GM19043 (cell line): ENCODE results near the gene BEGAIN.

Experiments
- ATAC-seq: cut with Tn5 transposase; IDR thresholded peaks from one replicate; pipeline ENCODE4 v1.9.1; 2021; ENCODE audit warnings: low read depth; ENCODE audit not compliant: unreplicated experiment

BEGAIN gene, protein sequence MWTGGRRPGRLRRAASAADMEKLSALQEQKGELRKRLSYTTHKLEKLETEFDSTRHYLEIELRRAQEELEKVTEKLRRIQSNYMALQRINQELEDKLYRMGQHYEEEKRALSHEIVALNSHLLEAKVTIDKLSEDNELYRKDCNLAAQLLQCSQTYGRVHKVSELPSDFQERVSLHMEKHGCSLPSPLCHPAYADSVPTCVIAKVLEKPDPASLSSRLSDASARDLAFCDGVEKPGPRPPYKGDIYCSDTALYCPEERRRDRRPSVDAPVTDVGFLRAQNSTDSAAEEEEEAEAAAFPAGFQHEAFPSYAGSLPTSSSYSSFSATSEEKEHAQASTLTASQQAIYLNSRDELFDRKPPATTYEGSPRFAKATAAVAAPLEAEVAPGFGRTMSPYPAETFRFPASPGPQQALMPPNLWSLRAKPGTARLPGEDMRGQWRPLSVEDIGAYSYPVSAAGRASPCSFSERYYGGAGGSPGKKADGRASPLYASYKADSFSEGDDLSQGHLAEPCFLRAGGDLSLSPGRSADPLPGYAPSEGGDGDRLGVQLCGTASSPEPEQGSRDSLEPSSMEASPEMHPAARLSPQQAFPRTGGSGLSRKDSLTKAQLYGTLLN

DNA sequence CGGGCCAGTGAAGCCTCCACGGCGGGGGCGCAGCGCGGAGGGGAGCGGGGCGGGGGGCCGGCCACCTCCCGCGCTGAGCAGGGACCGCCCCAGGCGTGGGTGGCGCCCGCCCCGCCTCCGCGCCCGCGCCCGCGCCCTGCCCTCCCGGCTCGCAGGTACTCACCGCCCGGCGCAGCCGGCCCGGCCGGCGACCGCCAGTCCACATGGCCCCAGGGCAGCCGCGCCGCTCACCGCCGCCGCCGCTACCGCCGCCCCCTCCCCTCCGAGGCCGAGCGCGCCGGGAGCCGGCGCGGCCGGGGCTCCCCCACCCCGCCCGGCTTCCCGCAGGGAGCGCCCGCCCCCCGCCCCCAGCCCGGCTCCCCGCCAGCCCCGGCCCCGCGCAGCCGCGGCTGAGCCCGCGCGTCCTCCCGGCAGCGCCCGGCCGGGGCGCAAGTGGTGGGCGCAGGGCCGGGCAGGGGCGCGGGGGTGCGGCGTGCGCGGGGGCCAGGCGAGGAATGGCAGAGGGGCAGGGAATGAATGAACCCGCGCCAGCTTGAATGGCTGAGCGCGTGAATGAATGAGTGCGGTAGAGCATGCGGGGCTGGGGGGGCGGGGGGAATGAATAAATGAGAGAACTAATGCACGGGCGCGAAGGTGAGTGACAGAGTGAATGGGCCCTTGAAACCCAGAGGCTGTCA is at the start of gene BEGAIN:
TSS of gene BEGAIN (minus strand) at position 332 of the 677 bp plus-strand sequence. CDS start at position 205, 127 bp downstream.
- no peak for ATAC-seq

DNA sequence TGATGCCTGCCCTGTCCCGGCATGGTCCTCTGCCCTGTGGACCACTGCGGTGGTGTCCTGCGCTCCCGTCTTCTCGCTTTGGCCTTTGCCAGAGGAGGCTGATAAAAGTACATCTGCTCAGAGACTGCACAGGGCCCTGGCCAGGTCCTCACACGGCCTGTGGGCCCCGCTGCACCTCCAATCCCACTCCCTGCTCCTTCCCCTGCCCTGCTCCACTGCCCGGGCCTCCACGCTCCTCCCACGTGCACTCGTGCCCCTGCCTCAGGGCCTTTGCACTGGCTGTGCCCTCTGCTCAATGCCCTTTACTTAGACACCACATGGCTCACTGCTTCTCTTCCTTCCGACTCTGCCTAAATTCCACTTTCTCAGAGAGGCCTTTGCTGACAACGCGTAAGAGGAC is 49.3 kb upstream of the BEGAIN start:
- no peak for ATAC-seq

DNA sequence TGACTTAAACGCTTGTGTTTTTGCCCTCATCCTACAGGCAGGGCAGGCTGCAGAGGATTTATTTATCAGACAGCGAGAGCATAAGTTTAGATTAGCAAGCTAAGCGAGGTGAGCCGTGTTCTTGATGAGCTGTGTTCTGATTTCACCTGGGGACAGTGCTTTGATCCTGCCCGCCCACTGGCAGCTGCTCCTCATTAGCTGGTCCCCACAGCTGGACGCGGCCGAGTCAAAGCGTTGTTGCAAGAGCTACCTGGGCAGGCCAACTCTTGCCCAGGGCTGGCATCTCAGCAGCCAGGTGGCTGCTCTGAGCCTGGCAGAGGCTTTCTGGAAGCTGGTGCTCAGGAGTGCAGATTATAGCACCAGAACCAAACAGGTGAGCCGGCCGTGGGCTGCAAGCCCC is 46.8 kb upstream of the BEGAIN start:
- no peak for ATAC-seq

DNA sequence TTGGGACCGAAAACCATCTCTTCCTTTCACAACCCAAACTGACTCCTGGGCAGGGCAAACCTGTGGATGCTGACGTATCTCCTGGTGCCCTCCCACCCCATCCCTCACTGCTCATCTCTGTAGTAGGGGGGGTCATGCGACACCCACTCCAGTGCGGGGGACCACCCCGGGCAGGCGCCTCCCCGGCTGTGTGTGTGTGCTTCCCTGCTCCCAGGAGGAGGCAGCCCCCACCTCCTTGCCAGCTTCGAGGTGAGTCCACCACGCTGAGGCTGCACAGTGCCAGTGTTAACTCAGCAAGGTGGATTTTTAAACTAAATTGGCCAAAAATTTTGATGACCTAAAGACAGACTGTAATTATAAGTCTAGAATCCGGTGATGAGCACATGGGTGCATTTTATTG is 46.2 kb upstream of the BEGAIN start:
- ATAC-seq, result no peak

DNA sequence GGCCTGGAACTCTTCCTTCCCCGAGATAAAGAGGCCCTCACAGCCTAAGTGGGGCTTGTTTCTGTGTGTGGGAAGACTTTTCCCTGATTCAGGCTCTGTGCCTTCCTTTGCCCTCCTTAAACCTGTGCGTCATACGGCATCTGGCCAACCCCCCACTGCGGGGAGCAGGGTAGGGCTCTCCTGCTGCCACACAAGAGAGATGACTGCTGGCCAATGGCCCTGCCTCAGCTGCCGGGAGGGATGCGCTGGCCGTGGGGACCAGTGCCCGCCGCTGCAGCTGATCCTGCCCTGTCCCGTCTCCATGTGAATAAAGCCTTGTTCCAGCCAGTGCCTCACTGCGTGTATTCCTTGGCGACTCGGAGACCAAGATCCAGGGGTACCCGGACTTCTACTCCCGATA is 42.5 kb upstream of the BEGAIN start:
- ATAC-seq, result no peak

DNA sequence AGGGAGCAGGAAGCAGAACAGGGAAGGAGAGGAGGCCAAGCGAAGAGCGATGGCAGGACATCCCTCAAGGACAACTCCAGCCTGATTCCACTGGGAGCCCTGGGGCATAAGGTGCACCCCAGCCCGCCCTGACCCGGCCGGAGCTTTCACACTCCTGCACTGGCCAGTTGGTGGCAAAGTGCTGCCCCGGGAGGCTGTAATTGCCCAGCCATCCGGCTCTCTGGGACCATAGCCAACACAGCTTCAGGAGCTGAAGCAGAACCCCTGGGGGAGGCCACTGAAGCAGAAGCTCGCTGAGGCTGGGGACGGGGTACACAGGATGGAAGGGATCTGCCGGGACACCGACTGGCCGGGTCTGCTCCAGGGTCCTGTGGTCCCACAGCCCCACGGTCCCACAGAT is 41.9 kb upstream of the BEGAIN start:
- ATAC-seq, result no peak

DNA sequence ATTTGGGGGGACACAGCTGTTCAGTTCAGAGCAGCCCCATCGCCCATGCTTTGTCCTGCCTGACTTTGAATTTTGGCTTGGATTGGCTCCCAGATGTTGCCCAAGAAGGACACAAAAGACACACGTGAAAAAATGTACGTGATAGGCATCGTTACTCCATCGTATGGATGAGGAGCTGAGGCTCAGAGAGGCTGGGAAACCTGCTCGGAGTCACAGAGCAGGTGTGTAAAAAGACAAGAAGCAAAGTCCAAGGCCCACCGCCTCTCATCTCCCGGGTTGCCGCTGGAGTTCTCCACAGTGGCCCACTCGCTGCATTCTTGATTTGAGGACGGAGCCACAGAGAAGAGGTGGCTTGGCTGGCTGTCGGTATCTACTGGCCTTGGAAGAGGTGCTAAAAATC is 41.0 kb upstream of the BEGAIN start:
- no peak for ATAC-seq

DNA sequence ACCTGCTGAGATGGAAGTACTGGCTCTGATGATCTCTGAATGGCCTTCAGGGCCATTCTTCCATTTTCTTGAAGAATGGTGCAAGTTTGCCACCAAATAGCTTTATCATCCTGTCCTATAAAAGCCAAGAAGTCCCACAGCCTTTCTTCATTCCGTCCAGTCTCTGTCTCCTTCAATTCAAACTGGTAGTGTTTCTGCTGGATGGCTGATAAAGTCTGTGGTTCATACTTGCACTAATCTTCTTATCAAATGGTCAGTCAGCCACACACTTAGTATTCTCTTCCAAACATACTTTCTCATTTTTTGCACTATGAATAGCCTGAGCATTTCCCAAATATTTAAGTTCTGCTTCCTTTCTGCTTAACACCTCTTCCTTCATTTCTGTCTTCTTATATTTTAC is 39.4 kb upstream of the BEGAIN start:
- no peak for ATAC-seq

DNA sequence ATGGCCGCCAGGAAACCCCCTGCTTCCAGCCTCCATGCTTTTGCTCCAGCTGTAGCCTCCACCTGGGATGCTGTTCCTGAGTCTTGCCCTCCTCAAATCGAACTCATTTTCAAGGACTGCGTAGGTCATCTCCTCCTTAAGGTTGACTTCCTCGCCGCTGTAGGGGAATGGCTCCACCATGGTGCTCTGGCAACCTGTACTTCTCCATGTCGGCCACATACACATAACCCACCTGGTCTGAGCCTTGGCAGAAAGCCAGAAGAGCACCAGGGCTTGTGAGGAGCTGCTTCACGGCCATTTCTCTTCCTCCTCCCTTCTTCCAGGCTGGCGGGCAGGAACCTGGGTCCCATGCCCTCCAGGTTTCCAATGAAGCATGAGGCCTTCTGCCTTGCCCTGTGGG is 36.7 kb upstream of the BEGAIN start:
- no peak for ATAC-seq

DNA sequence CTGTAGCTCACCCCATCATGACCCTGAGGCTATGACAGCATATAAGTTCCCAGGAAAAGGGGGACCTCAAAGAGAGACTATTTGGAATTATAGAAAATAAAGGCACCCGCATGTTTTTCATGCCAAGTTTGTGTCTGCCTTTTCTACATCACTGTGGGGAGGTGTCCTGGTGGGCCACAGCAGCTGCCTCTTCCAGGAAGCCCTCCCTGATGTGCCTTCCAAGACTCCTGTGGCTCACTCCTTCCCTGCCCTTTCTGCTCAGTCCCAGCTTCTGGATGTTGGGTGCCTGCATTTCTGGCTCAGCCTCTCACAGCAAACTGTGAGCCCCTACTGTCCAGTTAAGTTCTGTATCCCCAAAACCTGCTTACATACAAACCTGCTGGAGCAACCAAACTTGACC is 36.3 kb upstream of the BEGAIN start:
- no peak for ATAC-seq

DNA sequence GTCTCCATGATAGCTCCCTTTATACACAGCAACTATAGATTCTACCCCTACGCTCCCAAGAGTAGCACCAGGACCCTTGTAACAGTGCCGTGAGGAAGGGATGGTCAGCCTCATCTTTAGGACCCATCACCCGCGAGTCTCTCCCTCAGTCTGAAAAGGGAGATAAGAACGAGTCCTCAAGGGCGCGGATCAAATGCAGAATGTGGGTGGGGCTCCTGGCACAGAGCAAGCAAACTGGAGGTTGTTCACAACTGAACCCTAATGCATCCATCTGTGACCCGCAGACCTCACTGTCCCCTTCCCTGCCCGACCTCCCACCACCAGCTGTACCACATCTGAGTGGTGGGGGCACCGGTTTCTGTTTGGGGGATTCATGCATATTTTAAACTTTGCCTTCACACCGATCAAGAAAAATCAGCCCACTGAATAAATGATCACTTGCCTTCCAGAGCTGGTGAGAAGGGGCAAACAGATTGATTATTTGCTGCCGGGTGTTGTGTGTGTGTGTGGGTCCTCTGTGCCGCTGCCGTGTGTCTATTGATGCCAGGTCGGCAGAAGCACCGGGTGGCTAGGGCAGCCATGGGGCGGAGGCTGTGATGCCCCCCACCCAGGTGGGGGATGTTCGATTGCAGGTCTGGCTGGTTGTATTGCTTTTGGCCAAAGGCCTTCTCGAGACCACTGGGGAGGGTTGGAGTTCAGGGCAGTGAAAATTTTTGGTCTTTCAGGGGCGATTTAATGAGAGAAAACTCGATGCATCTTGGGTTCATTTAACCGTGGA is 35.7 kb upstream of the BEGAIN start:
- ATAC-seq, result no peak

DNA sequence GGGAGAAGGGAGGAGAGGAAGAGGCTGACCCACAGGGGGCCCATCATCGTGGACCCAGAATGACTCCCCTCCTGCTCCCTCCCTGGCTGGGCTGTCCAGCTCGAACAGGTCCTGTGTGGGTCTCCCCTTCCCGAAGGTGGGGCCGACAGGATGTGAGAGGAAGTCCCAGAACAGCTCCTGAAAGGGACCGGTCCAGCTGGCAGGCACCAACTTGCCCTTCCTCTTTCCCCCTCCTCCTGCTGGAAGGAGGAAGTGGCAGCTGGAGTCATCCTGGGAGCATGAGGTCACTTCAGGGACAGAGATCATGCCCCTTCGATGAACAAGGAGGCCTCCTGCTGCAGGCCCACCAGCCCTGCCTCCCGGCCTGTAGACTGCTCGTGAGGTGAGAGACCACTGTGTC is 35.0 kb upstream of the BEGAIN start:
- ATAC-seq, result no peak

DNA sequence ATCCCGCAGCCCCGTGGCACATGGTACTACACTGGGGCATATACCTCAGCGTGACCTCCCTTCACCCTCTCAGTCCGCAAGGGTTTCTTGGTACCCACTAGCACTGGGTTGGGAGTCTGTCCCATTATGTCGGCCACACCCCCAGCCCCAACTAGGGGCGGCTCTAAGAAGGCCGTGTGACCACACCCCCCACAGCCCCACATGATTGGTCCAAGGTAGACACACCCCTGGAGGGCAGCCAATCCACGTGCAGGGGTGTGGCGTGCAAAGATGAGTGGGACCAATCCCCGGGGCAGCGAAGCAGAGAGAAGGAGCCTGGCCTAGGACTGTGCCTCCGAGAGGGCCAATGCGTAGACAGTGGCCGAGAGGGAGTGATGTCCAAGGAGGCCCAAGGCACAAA is 34.6 kb upstream of the BEGAIN start:
- no peak for ATAC-seq

DNA sequence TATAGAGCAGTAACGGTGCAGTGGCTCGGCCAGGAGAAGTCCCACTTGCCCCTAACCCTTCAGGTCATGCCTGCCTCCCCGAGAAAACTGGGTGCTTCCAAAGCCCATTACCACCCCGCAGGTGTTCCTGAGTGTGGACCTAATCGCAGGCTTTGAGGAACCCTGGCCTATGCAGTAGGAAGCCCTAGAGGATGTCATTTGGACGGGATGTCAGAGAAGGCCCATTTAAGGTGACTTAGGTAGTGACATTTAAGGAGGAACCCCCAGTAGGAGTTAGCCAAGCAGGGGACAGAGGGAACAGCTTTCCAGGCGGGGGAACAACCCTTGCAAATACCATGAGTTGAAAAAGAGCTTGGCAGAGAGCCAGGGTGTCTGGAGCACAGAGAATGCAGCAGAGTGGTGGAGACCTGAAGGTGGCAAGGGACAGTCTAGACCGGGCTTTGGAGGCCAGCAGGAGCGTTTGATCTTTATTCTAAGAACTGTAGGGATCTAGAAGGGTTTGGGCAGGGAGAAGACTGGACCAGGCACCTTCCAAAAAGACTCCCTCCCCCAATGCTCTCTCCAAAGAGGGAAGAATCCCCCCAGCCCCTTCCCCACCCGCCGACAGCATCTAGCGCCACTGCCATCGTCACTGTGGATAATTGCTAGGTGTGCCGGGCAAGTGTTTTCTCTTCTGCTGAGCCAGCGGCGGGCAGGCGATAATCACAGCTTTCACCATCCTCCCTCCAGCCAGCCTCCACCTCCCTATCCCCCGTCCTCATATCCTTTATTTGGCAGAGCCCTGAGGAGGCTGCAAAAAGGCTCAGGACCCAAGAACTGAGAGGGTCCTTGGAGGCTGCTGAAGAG is 33.3 kb upstream of the BEGAIN start:
- no peak for ATAC-seq

DNA sequence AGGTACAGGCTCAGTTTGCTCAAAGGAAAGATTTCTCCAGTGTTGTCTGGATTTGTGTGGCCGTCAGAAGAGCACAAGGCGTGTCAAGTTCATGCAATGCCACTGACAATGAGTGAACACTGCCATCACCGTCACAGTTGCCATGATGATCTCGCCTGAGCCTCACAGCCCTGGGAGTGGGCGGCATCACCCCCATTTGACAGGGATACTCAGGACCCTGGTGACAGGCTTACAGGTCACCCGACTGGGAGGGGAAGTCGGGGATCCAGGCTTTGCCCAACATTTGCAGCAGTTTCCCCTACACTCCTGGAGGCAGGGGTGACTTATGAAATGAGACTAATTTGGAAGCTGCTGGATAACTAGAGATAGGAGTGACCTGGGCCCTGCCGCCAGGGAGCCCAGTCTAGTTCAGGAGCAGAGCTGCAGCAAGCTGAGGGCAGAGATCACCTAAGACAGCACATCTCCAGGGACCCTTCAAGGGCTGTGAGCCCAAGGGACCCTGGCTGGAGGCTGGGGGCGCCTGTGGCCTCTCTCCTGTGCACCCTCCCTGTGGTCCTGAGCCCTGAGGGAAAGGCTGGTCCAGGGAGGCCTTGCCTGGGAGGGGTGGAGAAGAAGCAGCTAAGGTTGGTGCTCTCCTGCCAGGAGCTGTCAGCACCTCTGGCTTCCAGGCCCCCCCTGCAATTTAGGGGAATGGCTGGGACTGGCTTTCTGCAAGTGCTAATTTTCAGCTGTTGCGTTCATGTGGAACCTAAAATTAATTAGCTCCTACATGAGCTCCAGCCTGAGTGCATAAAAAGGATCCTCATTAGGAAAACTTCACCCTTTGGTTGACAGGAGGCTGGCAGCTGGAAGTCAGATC is 32.4 kb upstream of the BEGAIN start:
- ATAC-seq, result no peak

DNA sequence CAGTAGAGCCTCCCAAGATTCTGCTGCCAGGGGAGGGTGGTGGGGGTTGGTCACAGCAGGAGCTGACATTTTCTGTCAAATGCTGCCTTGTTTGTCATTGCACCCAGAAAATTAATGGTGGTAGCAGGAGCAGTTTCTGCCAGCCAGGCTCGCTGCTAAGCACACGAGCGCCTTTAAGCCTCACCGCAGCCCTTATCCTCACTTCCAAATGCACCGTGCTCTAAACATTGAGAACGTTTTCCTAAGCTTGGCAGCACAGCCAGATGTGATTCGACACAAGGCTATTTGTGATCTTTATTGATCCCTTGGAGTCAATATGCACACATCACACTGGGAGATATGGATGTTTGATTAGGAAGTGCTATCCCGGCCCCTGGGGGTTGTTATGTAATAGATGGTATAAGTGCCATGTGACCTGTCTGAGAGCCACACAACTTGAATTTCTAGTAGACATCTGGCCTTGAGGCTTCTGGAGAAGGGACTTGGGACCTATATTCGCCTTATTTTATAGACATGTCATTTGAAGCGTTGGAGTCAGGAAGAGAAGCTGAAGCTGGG is 31.6 kb upstream of the BEGAIN start:
- no peak for ATAC-seq

DNA sequence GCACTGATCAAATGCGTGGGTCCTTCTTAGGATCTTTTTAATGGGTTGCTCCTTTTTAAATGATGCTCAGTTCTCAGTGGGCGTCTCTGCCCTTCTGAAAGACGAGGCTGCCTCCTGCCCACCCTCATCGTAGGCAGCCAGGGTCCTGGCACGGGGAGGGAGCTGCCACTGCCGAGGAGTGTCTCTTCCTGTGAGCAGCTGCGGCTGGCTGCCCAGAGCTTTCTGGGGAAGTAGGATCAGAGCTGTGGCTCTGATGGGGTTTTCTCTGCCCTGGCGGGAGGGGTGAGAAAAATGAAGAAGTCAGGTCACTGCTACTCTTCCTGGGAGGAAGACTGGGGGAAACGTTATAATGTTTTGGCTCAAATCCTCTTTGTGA is 31.1 kb upstream of the BEGAIN start:
- ATAC-seq, result no peak

DNA sequence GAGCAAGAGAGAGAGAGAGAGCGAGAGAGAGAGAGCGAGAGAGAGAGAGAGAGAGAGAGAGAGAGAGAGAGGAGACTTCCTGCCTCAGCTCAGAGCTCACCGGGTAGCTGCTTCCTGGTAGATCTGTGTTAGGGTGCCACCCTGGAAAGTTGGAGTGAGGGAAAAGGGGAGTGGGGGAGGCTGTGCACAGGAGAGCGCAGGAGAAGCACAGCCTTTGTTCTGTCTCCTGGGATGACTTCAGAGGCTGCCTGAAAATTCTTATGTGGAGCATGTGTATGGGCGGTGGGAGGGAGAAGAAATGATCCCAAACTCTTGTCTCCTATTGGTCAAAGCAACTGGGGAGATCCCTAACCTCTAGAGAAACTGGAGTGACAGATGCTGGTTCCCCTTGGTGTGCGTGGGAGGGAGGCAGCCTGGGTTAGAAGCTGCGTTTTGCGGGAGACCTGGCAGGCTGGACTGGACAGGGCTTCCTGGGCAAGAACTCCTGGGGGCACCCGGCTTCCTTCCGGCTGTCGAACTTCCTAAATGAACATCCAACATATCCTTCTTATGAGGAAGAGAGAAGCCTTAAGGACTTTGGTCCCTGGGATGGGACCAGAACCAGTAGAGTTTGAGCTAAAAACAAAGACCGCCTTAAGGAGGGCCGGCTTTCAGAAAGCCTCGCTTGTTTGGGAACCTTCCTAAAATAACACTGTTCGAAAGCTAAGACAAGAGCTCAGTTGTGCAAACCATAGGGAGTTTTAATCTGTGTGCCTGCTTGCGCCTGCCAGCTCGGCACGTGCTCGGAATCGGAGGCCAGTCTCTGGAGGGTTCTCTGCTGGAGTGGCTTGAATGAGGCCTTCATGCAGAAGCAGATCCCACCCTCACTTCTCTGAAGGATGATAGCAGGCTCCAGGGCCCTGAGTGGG is 30.4 kb upstream of the BEGAIN start:
- no peak for ATAC-seq
